Measurements from ENCODE around the gene HSD17B1. TPM values are rescaled to one million over a fixed set of nuclear protein-coding genes. Genes with fewer than 3 reads are reported as not detected.

The HSD17B1 gene
- total and polyA plus RNA-seq, 2 donors (not counting 1 experiment from before 2014, with no cell fraction given): 0.40 to 2.6 TPM

DNA sequence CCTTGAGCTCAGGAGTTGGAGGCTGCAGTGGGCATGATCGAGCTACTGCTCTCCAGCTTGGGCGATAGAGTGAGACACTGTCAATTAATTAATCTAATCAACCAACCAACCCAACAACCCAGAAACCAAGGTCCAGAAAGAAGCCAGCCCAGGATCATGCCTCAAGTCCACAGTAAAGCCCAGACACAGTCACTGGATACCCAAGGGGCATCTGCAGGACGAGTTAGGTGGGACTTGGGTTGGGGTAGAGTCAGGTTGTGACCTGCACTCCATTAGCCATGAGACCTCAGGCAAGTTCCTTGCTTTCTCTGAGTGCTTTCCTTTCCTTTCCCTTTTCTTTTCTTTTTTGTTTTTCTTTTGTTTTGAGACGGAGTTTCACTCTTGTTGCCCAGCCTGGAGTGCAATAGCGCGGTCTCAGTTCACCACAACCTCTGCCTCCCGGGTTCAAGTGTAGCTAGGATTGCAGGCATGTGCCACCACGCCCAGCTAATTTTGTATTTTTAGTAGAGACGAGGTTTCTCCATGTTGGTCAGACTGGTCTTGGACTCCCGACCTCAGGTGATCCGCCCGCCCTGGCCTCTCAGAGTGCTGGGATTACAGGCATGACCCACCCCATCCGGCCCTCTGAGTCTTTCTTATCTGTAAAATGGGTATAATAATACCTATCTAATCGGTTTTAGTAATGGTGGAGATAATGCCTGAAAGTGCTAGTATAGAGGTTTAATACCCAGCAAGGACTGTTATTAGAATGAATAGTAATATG is 3.5 kb upstream of the HSD17B1 start:
- H4K20me1 ChIP-seq (ENCODE audit: control insufficient read depth, extremely low read depth, insufficient read depth, low read length): no peaks in the 10 kb centered on the region
- H3K27ac ChIP-seq (ENCODE audit: insufficient read depth, low read length): no peak overlapping the region
- no peaks in the 10 kb centered on the region for H3K4me1 ChIP-seq (ENCODE audit: control insufficient read depth, extremely low read depth, insufficient read depth, low read length)
- H3K79me2 ChIP-seq (ENCODE audit: control insufficient read depth, insufficient read depth, low read length): peaks cover 2% of the 10 kb centered on the region
- TF ChIP-seq CTCF (conservative IDR thresholded peaks at IDR 0.05 in 1 of 2, IDR thresholded peaks at IDR 0.05 in 1 of 2; ENCODE audit: low read depth in 1 of 2, low read length in 2 of 2) (no peak), EZH2 (IDR thresholded peaks at IDR 0.05; ENCODE audit: low read length, missing control alignments) (no peak)
- H3K36me3 ChIP-seq (ENCODE audit: control insufficient read depth, insufficient read depth, low read length): peaks cover 7% of the 10 kb centered on the region
- no peak overlapping the region for H3K4me2 ChIP-seq (ENCODE audit: extremely low read depth, insufficient read depth, low read length)
- H3K27me3 ChIP-seq (ENCODE audit: control insufficient read depth, insufficient read depth, low read length): no peaks in the 10 kb centered on the region
- no peak overlapping the region for H3K4me3 ChIP-seq (replicated peaks in 1 of 4; ENCODE audit: control extremely low read depth in 1 of 4, insufficient read depth in 1 of 4, low read depth in 3 of 4, low read length in 4 of 4)
- no peak for DNase-seq (ENCODE audit: low read depth in 2 of 2)
- H3K9me3 ChIP-seq (ENCODE audit: control insufficient read depth, insufficient read depth, low read depth, low read length): no peaks in the 10 kb centered on the region
- H3K9ac ChIP-seq (ENCODE audit: insufficient read depth, low read length): no peak overlapping the region
- H2AFZ ChIP-seq (ENCODE audit: low read length): no peak overlapping the region

GRCh38 chr17:42553161-42553818 is 567 bp downstream of the HSD17B1 start:
- Histone ChIP-seq H3K4me1 (ENCODE audit: control insufficient read depth, extremely low read depth, insufficient read depth, low read length) (peaks cover 3% of the 10 kb centered on the region), H3K9me3 (ENCODE audit: control insufficient read depth, insufficient read depth, low read depth, low read length) (no peaks in the 10 kb centered on the region), H2AFZ (ENCODE audit: low read length) (no peak overlapping the region), H3K27me3 (ENCODE audit: control insufficient read depth, insufficient read depth, low read length) (no peaks in the 10 kb centered on the region), H3K36me3 (ENCODE audit: control insufficient read depth, insufficient read depth, low read length) (peaks cover 4% of the 10 kb centered on the region), H3K4me2 (ENCODE audit: extremely low read depth, insufficient read depth, low read length) (peak overlapping the region; percentile 97), H3K9ac (ENCODE audit: insufficient read depth, low read length) (no peak overlapping the region), H4K20me1 (ENCODE audit: control insufficient read depth, extremely low read depth, insufficient read depth, low read length) (no peaks in the 10 kb centered on the region), H3K27ac (ENCODE audit: insufficient read depth, low read length) (no peak overlapping the region), H3K79me2 (ENCODE audit: control insufficient read depth, insufficient read depth, low read length) (peaks cover 4% of the 10 kb centered on the region), H3K4me3 (replicated peaks in 1 of 4; ENCODE audit: control extremely low read depth in 1 of 4, insufficient read depth in 1 of 4, low read depth in 3 of 4, low read length in 4 of 4) (peak overlapping the region in 1 of 4 experiments; percentile 87)
- DNase-seq (ENCODE audit: low read depth in 2 of 2): peak in 1 of 2 donors; percentile 56
- TF ChIP-seq CTCF (conservative IDR thresholded peaks at IDR 0.05 in 1 of 2, IDR thresholded peaks at IDR 0.05 in 1 of 2; ENCODE audit: low read depth in 1 of 2, low read length in 2 of 2) (no peak), EZH2 (IDR thresholded peaks at IDR 0.05; ENCODE audit: low read length, missing control alignments) (no peak)

- Histone ChIP-seq H3K4me3 (replicated peaks in 1 of 4; ENCODE audit: control extremely low read depth in 1 of 4, insufficient read depth in 1 of 4, low read depth in 3 of 4, low read length in 4 of 4) (peak overlapping the region; percentile 79 to 88 (median 86)), H3K9ac (ENCODE audit: insufficient read depth, low read length) (peak overlapping the region; percentile 78), H3K4me1 (ENCODE audit: control insufficient read depth, extremely low read depth, insufficient read depth, low read length) (peaks cover 3% of the 10 kb centered on the region), H3K27ac (ENCODE audit: insufficient read depth, low read length) (peak overlapping the region; percentile 84), H3K79me2 (ENCODE audit: control insufficient read depth, insufficient read depth, low read length) (peaks cover 4% of the 10 kb centered on the region), H3K36me3 (ENCODE audit: control insufficient read depth, insufficient read depth, low read length) (peaks cover 4% of the 10 kb centered on the region), H3K4me2 (ENCODE audit: extremely low read depth, insufficient read depth, low read length) (peak overlapping the region; percentile 97), H3K9me3 (ENCODE audit: control insufficient read depth, insufficient read depth, low read depth, low read length) (no peaks in the 10 kb centered on the region), H4K20me1 (ENCODE audit: control insufficient read depth, extremely low read depth, insufficient read depth, low read length) (no peaks in the 10 kb centered on the region), H3K27me3 (ENCODE audit: control insufficient read depth, insufficient read depth, low read length) (no peaks in the 10 kb centered on the region), H2AFZ (ENCODE audit: low read length) (no peak overlapping the region)
- TF ChIP-seq EZH2 (IDR thresholded peaks at IDR 0.05; ENCODE audit: low read length, missing control alignments) (no peak), CTCF (conservative IDR thresholded peaks at IDR 0.05 in 1 of 2, IDR thresholded peaks at IDR 0.05 in 1 of 2; ENCODE audit: low read depth in 1 of 2, low read length in 2 of 2) (no peak)
- DNase-seq (ENCODE audit: low read depth in 2 of 2): no peak
Observed at GRCh38 chr17:42553866-42554249, 1.1 kb downstream of the HSD17B1 start.

Data from fibroblast of lung (primary cell).